Amniotic stem cell (primary cell): ENCODE results near the gene NUDT22.

Experiments used
- DNase-seq: peaks from one replicate; lab custom pipeline; 2025; lab: John Stamatoyannopoulos, UW

Gene NUDT22

GRCh38 chr11:64206457-64207255, 19.4 kb upstream of the NUDT22 start, which contains the start of gene FERMT3:
Gene FERMT3, plus strand, starts transcription at chr11:64206721. Its CDS starts 644 bp downstream, at chr11:64207365.
- no peak for DNase-seq

GRCh38 chr11:64207256-64208085, 18.6 kb upstream of the NUDT22 start:
- DNase-seq: no peak

- no peak for DNase-seq
Observed at GRCh38 chr11:64208086-64208795, 17.8 kb upstream of the NUDT22 start.

GRCh38 chr11:64208796-64209562, 17.1 kb upstream of the NUDT22 start:
- DNase-seq: no peak

GRCh38 chr11:64209563-64209843, 16.6 kb upstream of the NUDT22 start:
- no peak for DNase-seq

GRCh38 chr11:64210301-64211020, 15.6 kb upstream of the NUDT22 start:
- DNase-seq: no peak

GRCh38 chr11:64211181-64211872, 14.7 kb upstream of the NUDT22 start:
- DNase-seq: no peak

GRCh38 chr11:64216879-64217278, 9.2 kb upstream of the NUDT22 start:
- DNase-seq: no peak

- DNase-seq: no peak
Observed at GRCh38 chr11:64218628-64219353, 7.3 kb upstream of the NUDT22 start.

GRCh38 chr11:64219354-64219684, 6.8 kb upstream of the NUDT22 start:
- DNase-seq: no peak

GRCh38 chr11:64219755-64220154, 6.3 kb upstream of the NUDT22 start:
- DNase-seq: no peak

- no peak for DNase-seq
Observed at GRCh38 chr11:64220271-64220670, 5.8 kb upstream of the NUDT22 start.

- no peak for DNase-seq
Observed at GRCh38 chr11:64220798-64221197, 5.3 kb upstream of the NUDT22 start.

GRCh38 chr11:64222651-64223000, 3.4 kb upstream of the NUDT22 start:
- no peak for DNase-seq

- no peak for DNase-seq
Observed at GRCh38 chr11:64223001-64223651, 2.9 kb upstream of the NUDT22 start.

- no peak for DNase-seq
Observed at GRCh38 chr11:64224151-64224890, 1.8 kb upstream of the NUDT22 start.

- DNase-seq: no peak
Observed at GRCh38 chr11:64224891-64225607, 1.0 kb upstream of the NUDT22 start.

GRCh38 chr11:64226507-64227051, 505 bp downstream of the NUDT22 start:
- no peak for DNase-seq
